ENCODE data around the gene ABCC5.
"Not testable (repeated sequence)": the region's sequence is repeated elsewhere in the genome, so short reads cannot be mapped to it uniquely, and the experiment has no call there.

ABCC5 gene

GRCh38 chr3:183884097-183884426 lies 133.6 kb downstream of the ABCC5 start:
- no peak for DNase-seq

- DNase-seq = no peak
These were observed 134.2 kb downstream of the ABCC5 start for GRCh38 chr3:183883291-183884096.

- DNase-seq = no peak
These were observed 137.6 kb downstream of the ABCC5 start for GRCh38 chr3:183880121-183880520.

GRCh38 chr3:183879243-183879642 lies 138.4 kb downstream of the ABCC5 start:
- no peak for DNase-seq

GRCh38 chr3:183878071-183878470 lies 139.6 kb downstream of the ABCC5 start:
- no peak for DNase-seq

- DNase-seq = not testable (repeated sequence)
These were observed 140.5 kb downstream of the ABCC5 start for GRCh38 chr3:183877227-183877626.

GRCh38 chr3:183875411-183875810 lies 142.3 kb downstream of the ABCC5 start:
- DNase-seq = no peak

GRCh38 chr3:183873914-183874313 lies 143.8 kb downstream of the ABCC5 start:
- DNase-seq = no peak

GRCh38 chr3:183871541-183871940 lies 146.1 kb downstream of the ABCC5 start:
- DNase-seq = no peak

GRCh38 chr3:183870563-183870962 lies 147.1 kb downstream of the ABCC5 start:
- DNase-seq = no peak
